Measurements from ENCODE around the gene PRXL2B.

DNA sequence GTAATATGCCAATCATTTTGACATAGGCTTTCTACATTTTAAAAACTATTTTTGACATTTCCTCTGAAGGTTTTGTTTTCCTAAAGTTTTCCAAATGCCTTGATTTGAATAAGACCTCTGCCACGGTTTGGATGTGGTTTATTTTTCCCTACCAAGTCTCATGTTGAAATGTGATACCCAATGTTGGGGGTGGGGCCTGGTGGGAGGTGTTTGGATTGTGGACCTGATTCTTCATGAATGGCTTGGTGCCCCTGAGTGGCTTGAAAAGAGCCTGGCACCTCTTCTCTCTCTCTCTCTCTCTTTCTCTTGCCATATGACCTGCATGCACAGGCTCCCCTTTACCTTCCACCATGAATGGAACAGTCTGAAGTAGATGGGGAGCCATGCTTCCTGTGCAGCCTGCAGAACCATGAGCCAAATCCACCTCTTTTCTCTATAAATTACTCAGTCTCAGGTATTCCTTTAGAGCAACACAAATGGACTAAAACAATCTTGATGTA, 31.4 kb downstream of the PRXL2B start:
- TF ChIP-seq, protein P1, sequence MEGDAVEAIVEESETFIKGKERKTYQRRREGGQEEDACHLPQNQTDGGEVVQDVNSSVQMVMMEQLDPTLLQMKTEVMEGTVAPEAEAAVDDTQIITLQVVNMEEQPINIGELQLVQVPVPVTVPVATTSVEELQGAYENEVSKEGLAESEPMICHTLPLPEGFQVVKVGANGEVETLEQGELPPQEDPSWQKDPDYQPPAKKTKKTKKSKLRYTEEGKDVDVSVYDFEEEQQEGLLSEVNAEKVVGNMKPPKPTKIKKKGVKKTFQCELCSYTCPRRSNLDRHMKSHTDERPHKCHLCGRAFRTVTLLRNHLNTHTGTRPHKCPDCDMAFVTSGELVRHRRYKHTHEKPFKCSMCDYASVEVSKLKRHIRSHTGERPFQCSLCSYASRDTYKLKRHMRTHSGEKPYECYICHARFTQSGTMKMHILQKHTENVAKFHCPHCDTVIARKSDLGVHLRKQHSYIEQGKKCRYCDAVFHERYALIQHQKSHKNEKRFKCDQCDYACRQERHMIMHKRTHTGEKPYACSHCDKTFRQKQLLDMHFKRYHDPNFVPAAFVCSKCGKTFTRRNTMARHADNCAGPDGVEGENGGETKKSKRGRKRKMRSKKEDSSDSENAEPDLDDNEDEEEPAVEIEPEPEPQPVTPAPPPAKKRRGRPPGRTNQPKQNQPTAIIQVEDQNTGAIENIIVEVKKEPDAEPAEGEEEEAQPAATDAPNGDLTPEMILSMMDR (conservative IDR thresholded peaks at IDR 0.05; ENCODE audit: low read depth in 2 of 2): no peak
- TF ChIP-seq, protein P2, sequence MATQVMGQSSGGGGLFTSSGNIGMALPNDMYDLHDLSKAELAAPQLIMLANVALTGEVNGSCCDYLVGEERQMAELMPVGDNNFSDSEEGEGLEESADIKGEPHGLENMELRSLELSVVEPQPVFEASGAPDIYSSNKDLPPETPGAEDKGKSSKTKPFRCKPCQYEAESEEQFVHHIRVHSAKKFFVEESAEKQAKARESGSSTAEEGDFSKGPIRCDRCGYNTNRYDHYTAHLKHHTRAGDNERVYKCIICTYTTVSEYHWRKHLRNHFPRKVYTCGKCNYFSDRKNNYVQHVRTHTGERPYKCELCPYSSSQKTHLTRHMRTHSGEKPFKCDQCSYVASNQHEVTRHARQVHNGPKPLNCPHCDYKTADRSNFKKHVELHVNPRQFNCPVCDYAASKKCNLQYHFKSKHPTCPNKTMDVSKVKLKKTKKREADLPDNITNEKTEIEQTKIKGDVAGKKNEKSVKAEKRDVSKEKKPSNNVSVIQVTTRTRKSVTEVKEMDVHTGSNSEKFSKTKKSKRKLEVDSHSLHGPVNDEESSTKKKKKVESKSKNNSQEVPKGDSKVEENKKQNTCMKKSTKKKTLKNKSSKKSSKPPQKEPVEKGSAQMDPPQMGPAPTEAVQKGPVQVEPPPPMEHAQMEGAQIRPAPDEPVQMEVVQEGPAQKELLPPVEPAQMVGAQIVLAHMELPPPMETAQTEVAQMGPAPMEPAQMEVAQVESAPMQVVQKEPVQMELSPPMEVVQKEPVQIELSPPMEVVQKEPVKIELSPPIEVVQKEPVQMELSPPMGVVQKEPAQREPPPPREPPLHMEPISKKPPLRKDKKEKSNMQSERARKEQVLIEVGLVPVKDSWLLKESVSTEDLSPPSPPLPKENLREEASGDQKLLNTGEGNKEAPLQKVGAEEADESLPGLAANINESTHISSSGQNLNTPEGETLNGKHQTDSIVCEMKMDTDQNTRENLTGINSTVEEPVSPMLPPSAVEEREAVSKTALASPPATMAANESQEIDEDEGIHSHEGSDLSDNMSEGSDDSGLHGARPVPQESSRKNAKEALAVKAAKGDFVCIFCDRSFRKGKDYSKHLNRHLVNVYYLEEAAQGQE (IDR thresholded peaks at IDR 0.05; ENCODE audit: unreplicated experiment): no peak
- no peak for TF ChIP-seq EZH2 (IDR thresholded peaks at IDR 0.05; ENCODE audit: low read depth, unreplicated experiment)
- no peak for TF ChIP-seq POLR2AphosphoS5 (IDR thresholded peaks at IDR 0.05; ENCODE audit: low read depth)
- TF ChIP-seq, protein P3, sequence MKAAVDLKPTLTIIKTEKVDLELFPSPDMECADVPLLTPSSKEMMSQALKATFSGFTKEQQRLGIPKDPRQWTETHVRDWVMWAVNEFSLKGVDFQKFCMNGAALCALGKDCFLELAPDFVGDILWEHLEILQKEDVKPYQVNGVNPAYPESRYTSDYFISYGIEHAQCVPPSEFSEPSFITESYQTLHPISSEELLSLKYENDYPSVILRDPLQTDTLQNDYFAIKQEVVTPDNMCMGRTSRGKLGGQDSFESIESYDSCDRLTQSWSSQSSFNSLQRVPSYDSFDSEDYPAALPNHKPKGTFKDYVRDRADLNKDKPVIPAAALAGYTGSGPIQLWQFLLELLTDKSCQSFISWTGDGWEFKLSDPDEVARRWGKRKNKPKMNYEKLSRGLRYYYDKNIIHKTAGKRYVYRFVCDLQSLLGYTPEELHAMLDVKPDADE (IDR thresholded peaks at IDR 0.05): no peak
- no peak for TF ChIP-seq EZH2phosphoT487 (IDR thresholded peaks at IDR 0.05; ENCODE audit: unreplicated experiment)
- no peak for TF ChIP-seq CREB1 (CRISPR knock-in tag; IDR thresholded peaks at IDR 0.05; ENCODE audit: low read depth)
- TF ChIP-seq ZNF331 (CRISPR knock-in tag; IDR thresholded peaks at IDR 0.05; ENCODE audit: low read depth): no peak
- no peak for TF ChIP-seq JUNB (IDR thresholded peaks at IDR 0.05; ENCODE audit: unreplicated experiment)
- no peak for TF ChIP-seq NANOG (IDR thresholded peaks at IDR 0.05; ENCODE audit: borderline replicate concordance)
- no peak for TF ChIP-seq ZNF114 (CRISPR knock-in tag; IDR thresholded peaks at IDR 0.05)
- TF ChIP-seq, protein P4, sequence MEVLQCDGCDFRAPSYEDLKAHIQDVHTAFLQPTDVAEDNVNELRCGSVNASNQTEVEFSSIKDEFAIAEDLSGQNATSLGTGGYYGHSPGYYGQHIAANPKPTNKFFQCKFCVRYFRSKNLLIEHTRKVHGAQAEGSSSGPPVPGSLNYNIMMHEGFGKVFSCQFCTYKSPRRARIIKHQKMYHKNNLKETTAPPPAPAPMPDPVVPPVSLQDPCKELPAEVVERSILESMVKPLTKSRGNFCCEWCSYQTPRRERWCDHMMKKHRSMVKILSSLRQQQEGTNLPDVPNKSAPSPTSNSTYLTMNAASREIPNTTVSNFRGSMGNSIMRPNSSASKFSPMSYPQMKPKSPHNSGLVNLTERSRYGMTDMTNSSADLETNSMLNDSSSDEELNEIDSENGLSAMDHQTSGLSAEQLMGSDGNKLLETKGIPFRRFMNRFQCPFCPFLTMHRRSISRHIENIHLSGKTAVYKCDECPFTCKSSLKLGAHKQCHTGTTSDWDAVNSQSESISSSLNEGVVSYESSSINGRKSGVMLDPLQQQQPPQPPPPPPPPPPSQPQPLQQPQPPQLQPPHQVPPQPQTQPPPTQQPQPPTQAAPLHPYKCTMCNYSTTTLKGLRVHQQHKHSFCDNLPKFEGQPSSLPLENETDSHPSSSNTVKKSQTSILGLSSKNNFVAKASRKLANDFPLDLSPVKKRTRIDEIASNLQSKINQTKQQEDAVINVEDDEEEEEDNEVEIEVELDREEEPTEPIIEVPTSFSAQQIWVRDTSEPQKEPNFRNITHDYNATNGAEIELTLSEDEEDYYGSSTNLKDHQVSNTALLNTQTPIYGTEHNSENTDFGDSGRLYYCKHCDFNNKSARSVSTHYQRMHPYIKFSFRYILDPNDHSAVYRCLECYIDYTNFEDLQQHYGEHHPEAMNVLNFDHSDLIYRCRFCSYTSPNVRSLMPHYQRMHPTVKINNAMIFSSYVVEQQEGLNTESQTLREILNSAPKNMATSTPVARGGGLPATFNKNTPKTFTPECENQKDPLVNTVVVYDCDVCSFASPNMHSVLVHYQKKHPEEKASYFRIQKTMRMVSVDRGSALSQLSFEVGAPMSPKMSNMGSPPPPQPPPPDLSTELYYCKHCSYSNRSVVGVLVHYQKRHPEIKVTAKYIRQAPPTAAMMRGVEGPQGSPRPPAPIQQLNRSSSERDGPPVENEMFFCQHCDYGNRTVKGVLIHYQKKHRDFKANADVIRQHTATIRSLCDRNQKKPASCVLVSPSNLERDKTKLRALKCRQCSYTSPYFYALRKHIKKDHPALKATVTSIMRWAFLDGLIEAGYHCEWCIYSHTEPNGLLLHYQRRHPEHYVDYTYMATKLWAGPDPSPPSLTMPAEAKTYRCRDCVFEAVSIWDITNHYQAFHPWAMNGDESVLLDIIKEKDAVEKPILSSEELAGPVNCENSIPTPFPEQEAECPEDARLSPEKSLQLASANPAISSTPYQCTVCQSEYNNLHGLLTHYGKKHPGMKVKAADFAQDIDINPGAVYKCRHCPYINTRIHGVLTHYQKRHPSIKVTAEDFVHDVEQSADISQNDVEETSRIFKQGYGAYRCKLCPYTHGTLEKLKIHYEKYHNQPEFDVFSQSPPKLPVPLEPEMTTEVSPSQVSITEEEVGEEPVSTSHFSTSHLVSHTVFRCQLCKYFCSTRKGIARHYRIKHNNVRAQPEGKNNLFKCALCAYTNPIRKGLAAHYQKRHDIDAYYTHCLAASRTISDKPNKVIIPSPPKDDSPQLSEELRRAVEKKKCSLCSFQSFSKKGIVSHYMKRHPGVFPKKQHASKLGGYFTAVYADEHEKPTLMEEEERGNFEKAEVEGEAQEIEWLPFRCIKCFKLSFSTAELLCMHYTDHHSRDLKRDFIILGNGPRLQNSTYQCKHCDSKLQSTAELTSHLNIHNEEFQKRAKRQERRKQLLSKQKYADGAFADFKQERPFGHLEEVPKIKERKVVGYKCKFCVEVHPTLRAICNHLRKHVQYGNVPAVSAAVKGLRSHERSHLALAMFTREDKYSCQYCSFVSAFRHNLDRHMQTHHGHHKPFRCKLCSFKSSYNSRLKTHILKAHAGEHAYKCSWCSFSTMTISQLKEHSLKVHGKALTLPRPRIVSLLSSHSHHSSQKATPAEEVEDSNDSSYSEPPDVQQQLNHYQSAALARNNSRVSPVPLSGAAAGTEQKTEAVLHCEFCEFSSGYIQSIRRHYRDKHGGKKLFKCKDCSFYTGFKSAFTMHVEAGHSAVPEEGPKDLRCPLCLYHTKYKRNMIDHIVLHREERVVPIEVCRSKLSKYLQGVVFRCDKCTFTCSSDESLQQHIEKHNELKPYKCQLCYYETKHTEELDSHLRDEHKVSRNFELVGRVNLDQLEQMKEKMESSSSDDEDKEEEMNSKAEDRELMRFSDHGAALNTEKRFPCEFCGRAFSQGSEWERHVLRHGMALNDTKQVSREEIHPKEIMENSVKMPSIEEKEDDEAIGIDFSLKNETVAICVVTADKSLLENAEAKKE (CRISPR knock-in tag; IDR thresholded peaks at IDR 0.05): no peak
